Astrocyte of the spinal cord (primary cell): ENCODE data around the gene RIMS4.

Source experiments
- DNase-seq: peaks from one replicate; pipeline ENCODE4 v3.0.0; 2011; ENCODE audit warnings: low read depth, low spot score
- H3K4me3 ChIP-seq: 2 replicates; pipeline ENCODE4 v1.5.1; 2011; ENCODE audit warnings: low read depth, mild to moderate bottlenecking, low read length, moderate library complexity
- CTCF ChIP-seq: IDR thresholded peaks from 2 replicates; pipeline ENCODE4 v1.5.1; 2012; ENCODE audit warnings: low read depth, mild to moderate bottlenecking, low read length, inconsistent platforms
- in situ Hi-C: cut with HindIII; loops from 2 replicates; pipeline ENCODE4 v1.10.0; 2017; ENCODE audit warnings: low sequenced_read_pairs

RIMS4 gene

GRCh38 chr20:44834693-44835092 is 24.3 kb upstream of the RIMS4 start:
- in situ Hi-C loops = no loop called here
- DNase-seq = no peak
- no peak for TF ChIP-seq CTCF
- H3K4me3 ChIP-seq = no peak overlapping the region

DNA sequence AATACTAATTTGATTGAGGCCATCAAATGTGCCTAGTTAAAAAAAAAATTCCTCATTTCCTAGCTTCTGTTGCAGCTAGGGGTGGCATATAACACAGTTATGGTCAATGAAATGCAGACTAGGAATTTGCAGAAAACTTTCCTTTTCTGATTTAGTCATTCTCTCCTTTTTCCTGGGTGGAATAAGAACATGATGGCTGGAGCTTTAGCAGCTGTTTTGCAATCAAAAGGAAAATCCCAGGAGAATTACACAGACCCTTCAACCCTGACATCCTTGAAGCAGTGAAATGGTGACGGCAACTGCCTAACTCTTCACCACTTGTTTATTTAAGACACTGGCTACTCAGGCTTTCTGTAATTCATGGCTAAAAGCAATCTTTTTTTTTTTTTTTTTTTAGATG is 23.1 kb upstream of the RIMS4 start:
- no peak for TF ChIP-seq CTCF
- in situ Hi-C loops = no loop called here

GRCh38 chr20:44832724-44833123 is 22.4 kb upstream of the RIMS4 start:
- in situ Hi-C loops = no loop called here
- no peak for DNase-seq
- no peak for TF ChIP-seq CTCF

More for the DNA sequence above, 23.1 kb upstream of the RIMS4 start:
- no peak for DNase-seq
- no peak overlapping the region for H3K4me3 ChIP-seq

GRCh38 chr20:44830995-44831394 is 20.6 kb upstream of the RIMS4 start:
- H3K4me3 ChIP-seq = no peak overlapping the region
- no peak for DNase-seq
- in situ Hi-C loops = no loop called here
- TF ChIP-seq CTCF = no peak

More at GRCh38 chr20:44832724-44833123, 22.4 kb upstream of the RIMS4 start:
- no peak overlapping the region for H3K4me3 ChIP-seq

DNA sequence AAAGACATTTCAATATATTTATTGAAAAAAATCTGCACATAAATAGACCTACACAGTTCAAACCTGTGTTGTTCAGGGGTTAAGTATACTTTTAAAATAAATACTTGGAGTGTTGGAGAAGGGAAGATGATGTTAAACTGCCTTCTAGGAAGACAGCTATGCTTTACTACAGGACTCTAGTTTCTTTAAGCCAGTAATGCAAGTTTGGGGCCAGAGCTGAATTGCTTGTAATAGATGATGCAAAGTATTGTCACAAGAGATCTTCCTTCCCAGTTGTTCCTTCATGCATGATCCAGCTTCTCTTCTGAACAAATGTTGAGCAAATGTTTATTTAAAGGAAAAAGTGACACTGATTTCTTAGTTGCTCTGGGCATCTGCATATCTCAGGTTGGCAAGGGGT is 20.2 kb upstream of the RIMS4 start:
- in situ Hi-C loops = no loop called here
- no peak for TF ChIP-seq CTCF
- H3K4me3 ChIP-seq = no peak overlapping the region
- DNase-seq = no peak

DNA sequence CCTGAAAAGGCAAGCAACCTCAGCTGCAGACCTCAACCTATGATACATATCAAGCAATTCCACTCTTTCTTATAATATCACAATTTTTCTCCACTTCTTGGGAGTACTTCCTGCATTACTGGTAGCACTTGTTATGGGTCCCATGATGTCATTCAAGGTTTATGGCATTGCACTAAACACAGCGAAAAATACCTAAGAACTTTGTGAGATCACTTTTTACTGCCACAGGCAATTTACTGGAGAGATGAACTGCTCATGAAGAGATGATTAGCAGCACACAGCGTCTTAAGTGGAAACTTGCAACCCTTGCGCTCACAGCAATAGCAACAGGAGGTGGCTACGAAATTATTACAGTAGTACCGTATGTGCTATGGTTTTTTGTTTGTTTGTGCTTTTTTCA is 19.3 kb upstream of the RIMS4 start:
- in situ Hi-C loops = no loop called here
- no peak for DNase-seq
- no peak for TF ChIP-seq CTCF
- no peak overlapping the region for H3K4me3 ChIP-seq

- TF ChIP-seq CTCF = no peak
- in situ Hi-C loops = no loop called here
- H3K4me3 ChIP-seq = no peak overlapping the region
- DNase-seq = no peak
These were observed 18.3 kb upstream of the RIMS4 start for GRCh38 chr20:44828640-44829039.
